GM12891 (cell line): ENCODE data around the gene F2R.

Experiments
- PAX5 ChIP-seq: IDR thresholded peaks from 2 replicates; pipeline ENCODE4 v1.6.1; 2011; ENCODE audit warnings: low read length, moderate library complexity, mild to moderate bottlenecking; ENCODE audit not compliant: insufficient read depth, severe bottlenecking
- POLR2A ChIP-seq: IDR thresholded peaks from 2 replicates; pipeline ENCODE4 v1.6.1; 2011; ENCODE audit warnings: low read depth, low read length, control low read depth
- POLR2AphosphoS5 ChIP-seq: IDR thresholded peaks from 2 replicates; pipeline ENCODE4 v1.6.1; 2011; ENCODE audit warnings: low read depth, low read length, control low read depth
- POU2F2 ChIP-seq: IDR thresholded peaks from 2 replicates; pipeline ENCODE4 v1.6.1; 2011; ENCODE audit warnings: low read depth, mild to moderate bottlenecking, control low read depth, low read length, moderate library complexity
- SPI1 ChIP-seq: IDR thresholded peaks from 2 replicates; pipeline ENCODE4 v1.6.1; 2011; ENCODE audit warnings: low read depth, low read length, control low read depth
- TAF1 ChIP-seq: IDR thresholded peaks from 2 replicates; pipeline ENCODE4 v1.6.1; 2011; ENCODE audit warnings: low read depth, low read length, control low read depth

- no peak for TF ChIP-seq POLR2A
- no peak for TF ChIP-seq POLR2AphosphoS5
- TF ChIP-seq TAF1, result no peak
- TF ChIP-seq SPI1, result no peak
- TF ChIP-seq POU2F2, result no peak
- TF ChIP-seq PAX5, result no peak
Measured at GRCh38 chr5:76667495-76667894, 48.4 kb upstream of the F2R start.
